ENCODE measurements around the gene WNT5B. TPM values are rescaled to one million over a fixed set of nuclear protein-coding genes. Genes with fewer than 3 reads are reported as not detected.

The WNT5B gene
- total and polyA plus RNA-seq, 9 of the 15 experiments (the other 6 are each of a cell fraction or from before 2014, with no cell fraction given): 0.42 to 16.8 (median 5.4) TPM

DNA sequence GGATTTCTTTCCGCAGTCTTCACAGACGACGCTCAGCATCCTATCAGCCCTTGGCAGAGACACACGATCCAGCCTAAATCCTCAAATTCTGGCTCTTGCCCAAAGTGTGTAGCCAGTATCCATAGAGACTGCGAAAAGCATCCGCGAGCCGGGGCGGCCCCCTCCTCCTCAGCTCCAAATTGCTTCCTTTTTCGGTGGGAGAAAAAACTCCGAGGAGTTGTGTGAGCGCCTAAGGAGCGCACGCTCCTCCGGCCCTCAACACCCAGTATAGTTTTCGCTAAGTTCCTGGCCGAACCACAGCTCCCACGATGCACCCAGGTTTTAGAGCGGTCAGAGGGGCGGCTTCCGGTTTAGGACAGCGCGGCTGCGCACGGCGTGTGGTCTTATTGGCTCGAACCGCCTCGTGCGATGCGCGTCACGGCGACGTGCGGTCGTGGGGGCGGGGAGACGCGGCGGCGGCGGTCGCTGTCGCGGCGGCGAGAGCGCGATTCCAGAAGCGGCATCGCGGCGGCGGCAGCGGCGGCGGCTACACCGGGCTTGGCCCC, 61.6 kb downstream of the WNT5B start, which contains the start of gene ADIPOR2 (continued):
- TF ChIP-seq ZNF146 (CRISPR knock-in tag; IDR thresholded peaks at IDR 0.05; ENCODE audit: unreplicated experiment) (no peak), GATAD2B (IDR thresholded peaks at IDR 0.05; ENCODE audit: borderline replicate concordance) (no peak), ETV6 (IDR thresholded peaks at IDR 0.05; ENCODE audit: borderline replicate concordance in 1 of 2, low read depth in 2 of 2, low read length in 1 of 2) (no peak), ETV6 (CRISPR knock-in tag; IDR thresholded peaks at IDR 0.05; ENCODE audit: borderline replicate concordance) (no peak), ZBTB1 (CRISPR knock-in tag; IDR thresholded peaks at IDR 0.05; ENCODE audit: borderline replicate concordance, low read depth) (peak; percentile 99), SP2 (IDR thresholded peaks at IDR 0.05; ENCODE audit: extremely low read depth, low read depth, low read length, poor library complexity, severe bottlenecking) (no peak), MXI1 (IDR thresholded peaks at IDR 0.05; ENCODE audit: low read depth, low read length) (no peak; the same call in 1 of the 2 replicates), SIN3A (IDR thresholded peaks at IDR 0.05; ENCODE audit: borderline replicate concordance in 2 of 2, control insufficient read depth in 1 of 2, low read depth in 2 of 2, low read length in 2 of 2) (peak in 1 of 2 experiments; percentile 40; a peak in 1 of 4 replicates), WHSC1 (IDR thresholded peaks at IDR 0.05; ENCODE audit: low read length) (no peak), RFX1 (IDR thresholded peaks at IDR 0.05) (peak; percentile 81), TBL1XR1 (IDR thresholded peaks at IDR 0.05; ENCODE audit: low read length in 2 of 2) (0 out of 4 replicates have a peak, but pooled peaks of 1 of the 2 experiments have one; percentile 28), JUN (IDR thresholded peaks at IDR 0.05; ENCODE audit: borderline replicate concordance, low read depth, low read length) (0 out of 2 replicates have a peak, but pooled peaks have one; percentile 8), JUN (CRISPR knock-in tag; IDR thresholded peaks at IDR 0.05; ENCODE audit: borderline replicate concordance) (no peak), ZNF449 (CRISPR knock-in tag; IDR thresholded peaks at IDR 0.05) (no peak), RAD51 (IDR thresholded peaks at IDR 0.05; ENCODE audit: borderline replicate concordance, low read depth) (0 out of 2 replicates have a peak, but pooled peaks have one; percentile 10), ZNF57 (CRISPR knock-in tag; IDR thresholded peaks at IDR 0.05) (no peak), CREBBP (IDR thresholded peaks at IDR 0.05; ENCODE audit: low read depth, low read length) (no peak), HDAC3 (IDR thresholded peaks at IDR 0.05; ENCODE audit: borderline replicate concordance, partially characterized antibody) (no peak), NELFE (IDR thresholded peaks at IDR 0.05; ENCODE audit: insufficient read depth, insufficient read length) (no peak), ETV1 (tag; conservative IDR thresholded peaks at IDR 0.05; ENCODE audit: low read depth) (peak; percentile 36; the same call in 1 of the 2 replicates), CREB3 (tag; conservative IDR thresholded peaks at IDR 0.05; ENCODE audit: low read depth) (no peak), HNRNPK (IDR thresholded peaks at IDR 0.05; ENCODE audit: low read depth, low read length, poor library complexity, severe bottlenecking) (peak; percentile 95), NR2C2 (CRISPR knock-in tag; IDR thresholded peaks at IDR 0.05) (no peak), NR2C2 (tag; IDR thresholded peaks at IDR 0.05) (peak; percentile 70; the same call in 1 of the 2 replicates)
- TF ChIP-seq, protein P1, sequence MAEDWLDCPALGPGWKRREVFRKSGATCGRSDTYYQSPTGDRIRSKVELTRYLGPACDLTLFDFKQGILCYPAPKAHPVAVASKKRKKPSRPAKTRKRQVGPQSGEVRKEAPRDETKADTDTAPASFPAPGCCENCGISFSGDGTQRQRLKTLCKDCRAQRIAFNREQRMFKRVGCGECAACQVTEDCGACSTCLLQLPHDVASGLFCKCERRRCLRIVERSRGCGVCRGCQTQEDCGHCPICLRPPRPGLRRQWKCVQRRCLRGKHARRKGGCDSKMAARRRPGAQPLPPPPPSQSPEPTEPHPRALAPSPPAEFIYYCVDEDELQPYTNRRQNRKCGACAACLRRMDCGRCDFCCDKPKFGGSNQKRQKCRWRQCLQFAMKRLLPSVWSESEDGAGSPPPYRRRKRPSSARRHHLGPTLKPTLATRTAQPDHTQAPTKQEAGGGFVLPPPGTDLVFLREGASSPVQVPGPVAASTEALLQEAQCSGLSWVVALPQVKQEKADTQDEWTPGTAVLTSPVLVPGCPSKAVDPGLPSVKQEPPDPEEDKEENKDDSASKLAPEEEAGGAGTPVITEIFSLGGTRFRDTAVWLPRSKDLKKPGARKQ (CRISPR knock-in tag; IDR thresholded peaks at IDR 0.05): no peak

All from K562 (cell line).